Endodermal cell (in vitro differentiated cells): ENCODE measurements around the gene LRRC45. TPM values are rescaled to one million over a fixed set of nuclear protein-coding genes. Genes with fewer than 3 reads are reported as not detected.

ENCODE experiments used
- DNase-seq: peaks from one replicate; pipeline ENCODE4 v3.0.0-alpha.2; 2017
- H3K27ac ChIP-seq: 2 replicates; pipeline ENCODE4 v1.5.1; 2013; ENCODE audit warnings: mild to moderate bottlenecking, low read depth, low read length, moderate library complexity
- H3K27me3 ChIP-seq: 2 replicates; pipeline ENCODE4 v1.6.1; 2013; ENCODE audit warnings: mild to moderate bottlenecking, low read length, moderate library complexity; ENCODE audit not compliant: insufficient read depth, control insufficient read depth, poor library complexity, severe bottlenecking
- H3K36me3 ChIP-seq: 2 replicates; pipeline ENCODE4 v1.7.0; 2013; ENCODE audit warnings: mild to moderate bottlenecking, low read length, moderate library complexity; ENCODE audit not compliant: control insufficient read depth, insufficient read depth
- H3K4me1 ChIP-seq: one replicate; pipeline ENCODE4 v1.7.0; 2013; ENCODE audit warnings: low read length; ENCODE audit not compliant: control insufficient read depth, insufficient read depth
- H3K4me3 ChIP-seq: 2 replicates; pipeline ENCODE4 v1.5.1; 2013; ENCODE audit warnings: mild to moderate bottlenecking, low read length, moderate library complexity
- H3K9ac ChIP-seq: 2 replicates; pipeline ENCODE4 v1.6.1; 2013; ENCODE audit warnings: mild to moderate bottlenecking, low read length, moderate library complexity; ENCODE audit not compliant: poor library complexity, severe bottlenecking; ENCODE audit errors: extremely low read depth
- H3K9me3 ChIP-seq: 2 replicates; pipeline ENCODE4 v1.6.1; 2013; ENCODE audit warnings: mild to moderate bottlenecking, low read length, moderate library complexity; ENCODE audit not compliant: control insufficient read depth
- H3K27ac Mint-ChIP-seq: 2 replicates; pipeline ENCODE4 v1.8.0; 2020; ENCODE audit warnings: mixed read lengths
- H3K27me3 Mint-ChIP-seq: 2 replicates; pipeline ENCODE4 v1.8.0; 2021; ENCODE audit warnings: mild to moderate bottlenecking, mixed read lengths; ENCODE audit not compliant: insufficient read depth
- H3K36me3 Mint-ChIP-seq: 2 replicates; pipeline ENCODE4 v1.8.0; 2020; ENCODE audit warnings: low read depth, mixed read lengths
- H3K4me1 Mint-ChIP-seq: 2 replicates; pipeline ENCODE4 v1.8.0; 2020; ENCODE audit warnings: mixed read lengths
- H3K4me3 Mint-ChIP-seq: 2 replicates; pipeline ENCODE4 v1.8.0; 2020; ENCODE audit warnings: mild to moderate bottlenecking, moderate library complexity, mixed read lengths
- H3K9me3 Mint-ChIP-seq: 2 replicates; pipeline ENCODE4 v1.8.0; 2020; ENCODE audit warnings: mild to moderate bottlenecking, mixed read lengths
- CTCF ChIP-seq: fragments of 200-600 bp; sonication (generic); conservative IDR thresholded peaks from 2 replicates; pipeline ENCODE4 v1.5.0; 2021; ENCODE audit warnings: antibody characterized with exemption, mild to moderate bottlenecking
- WGBS, 2 experiments: methylation state at CpG; one replicate each; pipeline versions ENCODE4 v1.1.5 to v1.1.7; 2013; ENCODE audit warnings: missing lambda C conversion rate in 2 of 2, mixed read lengths in 1 of 2; ENCODE audit not compliant: insufficient coverage in 1 of 2, insufficient read length in 1 of 2; 5-methylcytosine and 5-hydroxymethylcytosine counted together
- total RNA-seq, 2 donors: library from RNA; stranded (reverse); fragmentation: NEBNext Ultra II Directional in 1 of 2; extraction: Animal tissue kit (Norgen Biotek cat#: 25700) in 1 of 2; gene quantifications; 2 replicates in 1 of 2; 3 replicates in 1 of 2; pipeline ENCODE4 v1.2.1, GENCODE V29; 2021

LRRC45 gene
- total RNA-seq, 2 donors from 2014 or later = 35.1 to 38.9 TPM

- Mint-ChIP-seq H3K27ac (no peak overlapping the region), H3K9me3 (no peaks in the 10 kb centered on the region), H3K27me3 (no peaks in the 10 kb centered on the region), H3K36me3 (peaks cover 45% of the 10 kb centered on the region), H3K4me3 (no peak overlapping the region), H3K4me1 (no peaks in the 10 kb centered on the region)
- Histone ChIP-seq H3K36me3 (peaks cover 37% of the 10 kb centered on the region), H3K4me3 (no peak overlapping the region), H3K4me1 (no peaks in the 10 kb centered on the region), H3K27me3 (no peaks in the 10 kb centered on the region), H3K9ac (no peak overlapping the region), H3K9me3 (no peaks in the 10 kb centered on the region), H3K27ac (no peak overlapping the region)
- peak; percentile 38 for DNase-seq
- WGBS, 2 experiments = 94 to 95% methylated on average over 23 to 26 of the region's 26 CpGs
- TF ChIP-seq CTCF = no peak
Measured at GRCh38 chr17:81983639-81984373, 39.3 kb upstream of the LRRC45 start.

- Mint-ChIP-seq H3K4me3 (no peak overlapping the region), H3K9me3 (no peaks in the 10 kb centered on the region), H3K27ac (no peak overlapping the region), H3K36me3 (peaks cover 43% of the 10 kb centered on the region), H3K27me3 (no peaks in the 10 kb centered on the region), H3K4me1 (no peaks in the 10 kb centered on the region)
- H3K4me3 ChIP-seq = no peak overlapping the region
- DNase-seq = no peak
- peaks cover 31% of the 10 kb centered on the region for H3K36me3 ChIP-seq
- H3K27ac ChIP-seq = no peak overlapping the region
- no peaks in the 10 kb centered on the region for H3K9me3 ChIP-seq
- no peak overlapping the region for H3K9ac ChIP-seq
- no peaks in the 10 kb centered on the region for H3K4me1 ChIP-seq
- no peak for TF ChIP-seq CTCF
- H3K27me3 ChIP-seq = no peaks in the 10 kb centered on the region
- WGBS, 2 experiments = 96% methylated on average over 14 of the region's 21 CpGs; no CpG with 5 or more reads in 1 of the 2 experiments
Measured at GRCh38 chr17:81984773-81985410, 38.2 kb upstream of the LRRC45 start.

- Mint-ChIP-seq H3K9me3 (no peaks in the 10 kb centered on the region), H3K4me3 (no peak overlapping the region), H3K4me1 (no peaks in the 10 kb centered on the region), H3K36me3 (peaks cover 44% of the 10 kb centered on the region), H3K27ac (no peak overlapping the region), H3K27me3 (no peaks in the 10 kb centered on the region)
- no peaks in the 10 kb centered on the region for H3K9me3 ChIP-seq
- no peak overlapping the region for H3K27ac ChIP-seq
- H3K36me3 ChIP-seq = peaks cover 25% of the 10 kb centered on the region
- H3K4me3 ChIP-seq = no peak overlapping the region
- no peaks in the 10 kb centered on the region for H3K4me1 ChIP-seq
- no peak for TF ChIP-seq CTCF
- 94 to 97% methylated on average over 20 to 26 of the region's 26 CpGs for WGBS, 2 experiments
- H3K27me3 ChIP-seq = no peaks in the 10 kb centered on the region
- no peak overlapping the region for H3K9ac ChIP-seq
- no peak for DNase-seq
Measured at GRCh38 chr17:81986606-81987005, 36.5 kb upstream of the LRRC45 start.
